ENCODE results near the gene USH1C. TPM values are rescaled to one million over a fixed set of nuclear protein-coding genes. Genes with fewer than 3 reads are reported as not detected.
A peak's percentile ranks its signal among the peaks of the same experiment; 100 is the strongest.

USH1C gene
- total RNA-seq, 4 donors from 2014 or later, result 110 to 1,022 (median 157) TPM

DNA sequence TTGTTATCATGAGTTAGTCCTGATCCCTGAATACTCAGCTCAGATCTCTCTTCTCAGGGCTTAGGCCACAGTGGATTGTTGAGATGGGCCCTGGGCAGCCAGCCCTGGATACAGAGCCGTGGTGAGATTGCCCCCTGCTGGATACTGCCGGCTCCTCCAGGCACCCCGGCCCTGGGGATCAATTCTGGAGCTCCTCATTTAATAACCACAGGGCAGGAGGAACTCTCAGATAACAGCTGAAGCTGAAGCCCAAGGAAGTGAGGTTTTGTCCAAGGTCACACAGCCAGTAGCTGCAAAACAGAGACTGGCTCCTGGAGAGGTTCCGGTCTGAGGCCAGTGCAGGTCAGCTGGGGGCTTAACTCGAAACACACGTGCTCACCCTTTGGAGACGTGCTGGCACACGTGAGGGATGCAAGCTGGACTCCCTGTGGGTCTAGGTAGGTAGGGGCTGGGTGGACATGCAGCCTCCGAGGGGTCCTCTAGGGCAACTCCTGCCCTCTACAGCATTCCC is 16.0 kb downstream of the USH1C start:
- no peak overlapping the region for H3K4me3 ChIP-seq
- no peak overlapping the region for H3K27ac ChIP-seq
- peak; percentile 52 for DNase-seq
- TF ChIP-seq EP300 (IDR thresholded peaks at IDR 0.05; ENCODE audit: low read depth) (no peak), POLR2AphosphoS5 (IDR thresholded peaks at IDR 0.05) (no peak)
- TF ChIP-seq, protein P1, sequence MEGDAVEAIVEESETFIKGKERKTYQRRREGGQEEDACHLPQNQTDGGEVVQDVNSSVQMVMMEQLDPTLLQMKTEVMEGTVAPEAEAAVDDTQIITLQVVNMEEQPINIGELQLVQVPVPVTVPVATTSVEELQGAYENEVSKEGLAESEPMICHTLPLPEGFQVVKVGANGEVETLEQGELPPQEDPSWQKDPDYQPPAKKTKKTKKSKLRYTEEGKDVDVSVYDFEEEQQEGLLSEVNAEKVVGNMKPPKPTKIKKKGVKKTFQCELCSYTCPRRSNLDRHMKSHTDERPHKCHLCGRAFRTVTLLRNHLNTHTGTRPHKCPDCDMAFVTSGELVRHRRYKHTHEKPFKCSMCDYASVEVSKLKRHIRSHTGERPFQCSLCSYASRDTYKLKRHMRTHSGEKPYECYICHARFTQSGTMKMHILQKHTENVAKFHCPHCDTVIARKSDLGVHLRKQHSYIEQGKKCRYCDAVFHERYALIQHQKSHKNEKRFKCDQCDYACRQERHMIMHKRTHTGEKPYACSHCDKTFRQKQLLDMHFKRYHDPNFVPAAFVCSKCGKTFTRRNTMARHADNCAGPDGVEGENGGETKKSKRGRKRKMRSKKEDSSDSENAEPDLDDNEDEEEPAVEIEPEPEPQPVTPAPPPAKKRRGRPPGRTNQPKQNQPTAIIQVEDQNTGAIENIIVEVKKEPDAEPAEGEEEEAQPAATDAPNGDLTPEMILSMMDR (IDR thresholded peaks at IDR 0.05), result peak; percentile 58 to 70 (median 63)
- intact Hi-C loops (cut with DNase I; ENCODE audit: low total_unique reads) (no loop called here), in situ Hi-C loops (cut with MboI; ENCODE audit: low pct_ligation_motif_present in 1 of 4, low pct_unique_long_range_greater_than_20kb in 1 of 4, low sequenced_read_pairs in 3 of 4) (loop anchor here in 1 of 4 donors (10.0 kb wide), 1 partner anchor 293 kb away; no protein-coding TSS in a partner anchor)
- whole genome bisulfite sequencing, 2 donors (ENCODE audit: low coverage in 1 of 2), result 59% methylated on average over 9 of the region's 9 CpGs; no CpG with 5 or more reads in 1 of the 2 donors
- H3K4me1 ChIP-seq, result peaks cover 0 to 15% (median 7%) of the 10 kb centered on the region in 4 donors
- H3K27me3 ChIP-seq, result no peaks in the 10 kb centered on the region
- no peaks in the 10 kb centered on the region for H3K9me3 ChIP-seq
- no peaks in the 10 kb centered on the region for H3K36me3 ChIP-seq

DNA sequence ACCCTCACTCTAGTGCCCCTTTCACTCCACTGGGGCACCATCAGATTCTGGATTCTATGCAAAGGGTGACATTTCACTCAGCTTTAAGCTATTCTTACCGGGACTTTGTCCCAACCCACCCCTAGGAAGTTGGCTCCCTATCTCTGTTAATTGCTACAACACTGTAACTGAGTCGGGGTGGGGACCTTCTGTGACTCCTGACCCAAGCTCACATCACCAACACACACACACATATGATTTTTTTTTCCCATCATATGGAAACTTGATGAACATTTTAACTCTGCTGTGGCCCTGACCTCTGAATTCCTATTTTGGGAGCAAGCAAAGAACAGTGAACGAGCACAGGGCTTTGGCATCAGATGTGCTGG is 16.6 kb downstream of the USH1C start:
- H3K9me3 ChIP-seq, result no peaks in the 10 kb centered on the region
- H3K36me3 ChIP-seq, result no peaks in the 10 kb centered on the region
- no peak for TF ChIP-seq POLR2A (IDR thresholded peaks at IDR 0.05)
- no peak for TF ChIP-seq POLR2AphosphoS5 (IDR thresholded peaks at IDR 0.05)
- TF ChIP-seq EP300 (IDR thresholded peaks at IDR 0.05; ENCODE audit: low read depth), result no peak
- TF ChIP-seq, protein P1 (IDR thresholded peaks at IDR 0.05), result no peak
- peaks cover 0 to 15% (median 7%) of the 10 kb centered on the region in 4 donors for H3K4me1 ChIP-seq
- 55 to 72% methylated on average over 3 of the region's 3 CpGs for WGBS, 2 donors (ENCODE audit: low coverage in 1 of 2)
- in situ Hi-C loops (cut with MboI; ENCODE audit: low pct_ligation_motif_present in 1 of 4, low pct_unique_long_range_greater_than_20kb in 1 of 4, low sequenced_read_pairs in 3 of 4), result loop anchor here in 1 of 4 donors (10.0 kb wide), 1 partner anchor 293 kb away; no protein-coding TSS in a partner anchor
- no peaks in the 10 kb centered on the region for H3K27me3 ChIP-seq
- no peak overlapping the region for H3K4me3 ChIP-seq
- no peak overlapping the region for H3K27ac ChIP-seq
- no peak for DNase-seq
- intact Hi-C loops (cut with DNase I; ENCODE audit: low total_unique reads), result no loop called here

DNA sequence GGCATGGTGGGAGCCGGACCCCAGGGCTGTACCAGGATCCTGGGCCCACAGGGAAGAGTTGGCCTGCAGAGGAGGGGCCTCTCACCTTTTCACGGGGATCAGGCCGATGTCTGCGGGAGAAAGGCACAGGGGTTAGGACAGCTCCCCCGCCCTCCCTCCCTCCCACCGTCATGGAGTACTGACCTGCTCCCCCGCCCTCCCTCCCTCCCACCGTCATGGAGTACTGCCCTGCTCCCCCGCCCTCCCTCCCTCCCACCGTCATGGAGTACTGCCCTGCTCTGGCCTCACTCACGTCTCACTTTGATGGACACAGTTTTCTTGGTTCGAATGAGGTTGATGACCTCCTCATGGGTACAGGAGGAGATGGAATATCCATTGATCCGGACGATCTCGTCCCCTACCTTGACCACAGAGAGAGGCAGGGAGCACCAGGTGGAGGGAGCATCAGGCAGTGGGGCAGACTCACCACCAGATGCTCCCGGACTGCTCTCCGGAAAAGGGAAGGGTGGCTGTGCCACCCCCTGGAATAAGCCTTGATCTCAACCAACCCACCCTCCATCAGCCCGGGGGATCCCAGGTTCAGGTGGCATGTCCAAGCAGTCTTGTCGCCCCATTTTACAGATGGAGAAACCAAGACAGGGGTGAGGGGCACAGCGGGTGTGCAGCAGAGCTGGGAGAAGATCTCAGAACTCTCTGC is 17.1 kb downstream of the USH1C start:
- H3K4me1 ChIP-seq, result peaks cover 0 to 13% (median 5%) of the 10 kb centered on the region in 4 donors
- in situ Hi-C loops (cut with MboI; ENCODE audit: low pct_ligation_motif_present in 1 of 4, low pct_unique_long_range_greater_than_20kb in 1 of 4, low sequenced_read_pairs in 3 of 4), result loop anchor here in 1 of 4 donors (10.0 kb wide), 1 partner anchor 292 kb away; no protein-coding TSS in a partner anchor
- no peak for DNase-seq
- H3K36me3 ChIP-seq, result peaks cover 0 to 2% (median 0%) of the 10 kb centered on the region in 4 donors
- TF ChIP-seq, protein P1 (IDR thresholded peaks at IDR 0.05), result no peak
- TF ChIP-seq POLR2AphosphoS5 (IDR thresholded peaks at IDR 0.05) (no peak), EP300 (IDR thresholded peaks at IDR 0.05; ENCODE audit: low read depth) (no peak), POLR2A (IDR thresholded peaks at IDR 0.05) (no peak)
- no peak overlapping the region for H3K4me3 ChIP-seq
- H3K9me3 ChIP-seq, result no peaks in the 10 kb centered on the region
- WGBS, 2 donors (ENCODE audit: low coverage in 1 of 2), result 87 to 93% methylated on average over 2 to 14 of the region's 20 CpGs
- no peaks in the 10 kb centered on the region for H3K27me3 ChIP-seq
- no peak overlapping the region for H3K27ac ChIP-seq
- intact Hi-C loops (cut with DNase I; ENCODE audit: low total_unique reads), result no loop called here

DNA sequence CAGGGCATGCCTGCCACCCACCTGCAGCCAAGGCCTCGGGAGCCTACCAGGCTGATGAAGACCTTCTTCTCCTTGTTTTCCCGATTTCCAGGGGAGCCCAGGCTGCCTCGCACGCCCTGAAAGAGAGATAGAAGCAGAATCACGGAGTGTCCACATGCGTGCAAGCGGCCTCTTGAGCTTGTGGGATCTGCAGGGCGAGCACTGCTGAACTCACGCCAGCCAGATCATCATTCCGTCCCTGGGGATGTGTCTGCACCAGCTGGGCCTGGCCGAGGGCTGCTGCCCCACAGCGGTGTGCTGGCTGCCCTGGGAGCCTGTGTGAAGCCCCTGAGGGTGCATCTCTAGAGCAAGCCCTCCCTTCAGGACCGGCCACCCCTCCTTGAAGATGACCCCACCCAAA is 17.9 kb downstream of the USH1C start:
- Histone ChIP-seq H3K4me3 (no peak overlapping the region), H3K36me3 (peaks cover 0 to 7% (median 0%) of the 10 kb centered on the region in 4 donors), H3K27me3 (no peaks in the 10 kb centered on the region), H3K9me3 (no peaks in the 10 kb centered on the region), H3K4me1 (peaks cover 0 to 5% (median under 1%) of the 10 kb centered on the region in 4 donors), H3K27ac (no peak overlapping the region)
- in situ Hi-C loops (cut with MboI; ENCODE audit: low pct_ligation_motif_present in 1 of 4, low pct_unique_long_range_greater_than_20kb in 1 of 4, low sequenced_read_pairs in 3 of 4), result loop anchor here in 1 of 4 donors (10.0 kb wide), 1 partner anchor 292 kb away; no protein-coding TSS in a partner anchor
- no peak for TF ChIP-seq EP300 (IDR thresholded peaks at IDR 0.05; ENCODE audit: low read depth)
- no peak for TF ChIP-seq POLR2A (IDR thresholded peaks at IDR 0.05)
- TF ChIP-seq POLR2AphosphoS5 (IDR thresholded peaks at IDR 0.05), result no peak
- TF ChIP-seq, protein P1 (IDR thresholded peaks at IDR 0.05), result no peak
- 86% methylated on average over 13 of the region's 13 CpGs; no CpG with 5 or more reads in 1 of the 2 donors for WGBS, 2 donors (ENCODE audit: low coverage in 1 of 2)
- intact Hi-C loops (cut with DNase I; ENCODE audit: low total_unique reads), result no loop called here
- no peak for DNase-seq
